GM23338 (cell line): ENCODE measurements around the gene ORAI3.

Source experiments
- CREB1 ChIP-seq: fragments of 250-450 bp; sonication (Bioruptor Pico); IDR thresholded peaks from 2 replicates; pipeline ENCODE4 v1.5.0; 2020; ENCODE audit warnings: low read depth, mild to moderate bottlenecking, moderate library complexity
- CTCF ChIP-seq, 2 experiments: fragments of 200-600 bp in 1 of 2; sonication (generic) in 1 of 2; conservative IDR thresholded peaks; 2 replicates each; pipeline versions ENCODE4 v1.5.1 to v1.6.1; 2016 to 2017; ENCODE audit warnings: antibody characterized with exemption in 2 of 2, low read depth in 2 of 2, mild to moderate bottlenecking in 2 of 2, moderate library complexity in 1 of 2
- ETS1 ChIP-seq: IDR thresholded peaks from 2 replicates; pipeline ENCODE4 v1.6.1; 2016; ENCODE audit warnings: antibody characterized with exemption
- EZH2 ChIP-seq: fragments of 200-600 bp; sonication (generic); IDR thresholded peaks from one replicate; pipeline ENCODE4 v1.8.0; 2017; ENCODE audit warnings: antibody characterized with exemption, mild to moderate bottlenecking, low read depth; ENCODE audit not compliant: unreplicated experiment
- EZH2phosphoT487 ChIP-seq: fragments of 200-600 bp; sonication (generic); IDR thresholded peaks from one replicate; pipeline ENCODE4 v1.8.1; 2018; ENCODE audit warnings: antibody characterized with exemption; ENCODE audit not compliant: unreplicated experiment
- JUNB ChIP-seq: IDR thresholded peaks from one replicate; pipeline ENCODE4 v1.6.1; 2016; ENCODE audit warnings: antibody characterized with exemption; ENCODE audit not compliant: unreplicated experiment
- NANOG ChIP-seq: IDR thresholded peaks from 2 replicates; pipeline ENCODE4 v1.6.1; 2016; ENCODE audit warnings: antibody characterized with exemption, borderline replicate concordance
- POLR2AphosphoS5 ChIP-seq: IDR thresholded peaks from 2 replicates; pipeline ENCODE4 v1.6.1; 2016; ENCODE audit warnings: antibody characterized with exemption, low read depth
- REST ChIP-seq: IDR thresholded peaks from one replicate; pipeline ENCODE4 v1.6.1; 2018; ENCODE audit warnings: antibody characterized with exemption; ENCODE audit not compliant: unreplicated experiment
- STAT1 ChIP-seq: IDR thresholded peaks from one replicate; pipeline ENCODE4 v1.6.1; 2016; ENCODE audit warnings: antibody characterized with exemption; ENCODE audit not compliant: unreplicated experiment
- ZNF331 ChIP-seq: fragments of 250-450 bp; sonication (Bioruptor Pico); IDR thresholded peaks from 2 replicates; pipeline ENCODE4 v1.5.0; 2020; ENCODE audit warnings: low read depth, mild to moderate bottlenecking, moderate library complexity
- ZNF462 ChIP-seq: fragments of 250-450 bp; sonication (Bioruptor Pico); IDR thresholded peaks from 2 replicates; pipeline ENCODE4 v1.5.0; 2020; ENCODE audit warnings: mild to moderate bottlenecking, moderate library complexity

- TF ChIP-seq EZH2phosphoT487 (no peak), EZH2 (no peak), CTCF (conservative IDR thresholded peaks at IDR 0.05; ENCODE audit: low read depth in 2 of 2) (no peak), JUNB (no peak), POLR2AphosphoS5 (no peak), STAT1 (no peak), REST (no peak), CREB1 (CRISPR knock-in tag) (no peak), ZNF331 (CRISPR knock-in tag) (no peak), NANOG (no peak), ZNF462 (CRISPR knock-in tag) (no peak), ETS1 (no peak)
Observed at GRCh38 chr16:30910427-30911029, 38.3 kb upstream of the ORAI3 start.
